HepG2 (cell line): ENCODE data around the gene NDUFAF5. TPM values are rescaled to one million over a fixed set of nuclear protein-coding genes. Genes with fewer than 3 reads are reported as not detected.
A peak's percentile ranks its signal among the peaks of the same experiment; 100 is the strongest.

Source experiments
- ATAC-seq: fragments of 200-7000 bp; cut with Tn5 transposase; 3 replicates; pipeline ENCODE4 v1.9.1; 2020; ENCODE audit warnings: mild to moderate bottlenecking, moderate library complexity
- BruUV-seq: library from RNA; stranded (reverse); fragments of 400-500 nt; replicated peaks from 2 replicates; lab custom pipeline; 2021; lab: Mats Ljungman, UMichigan
- CTCF ChIA-PET: fragments of 300-600 bp; formaldehyde crosslinking; extraction: SDS; loops from one replicate; lab custom pipeline; 2021; ENCODE audit warnings: low total read pairs, inconsistent platforms, low intra/inter-chr PET ratio; lab: Yijun Ruan, JAX
- POLR2A ChIA-PET: fragments of 350-600 bp; sonication (Branson Sonifier 250); formaldehyde crosslinking; loops from one replicate; lab custom pipeline; 2020; ENCODE audit warnings: antibody characterized with exemption, inconsistent platforms; lab: Yijun Ruan, JAX
- DNase-seq: peaks from one replicate; pipeline ENCODE4 v3.0.0-alpha.2; 2015; ENCODE audit warnings: low spot score
- FAIRE-seq: peaks from 3 replicates; lab custom pipeline; 2011; peaks lifted over from hg19 to GRCh38; lab: Jason Lieb, UNC
- H2AFZ ChIP-seq: one replicate; pipeline ENCODE4 v1.6.1; 2011; ENCODE audit warnings: low read length, inconsistent platforms
- H3K27ac ChIP-seq: fragments of 300-600 bp; 3 replicates; pipeline ENCODE4 v1.8.0; 2011; ENCODE audit warnings: mixed run types, mild to moderate bottlenecking, mixed read lengths, low read length, inconsistent platforms; ENCODE audit not compliant: insufficient read depth; ENCODE audit errors: extremely low read length
- H3K27me3 ChIP-seq, 2 experiments: fragments of 200-600 bp in 1 of 2; 2 replicates in 1 of 2; 3 replicates in 1 of 2; pipeline versions ENCODE4 v1.6.0 to v1.8.0; 2011; ENCODE audit warnings: low read length in 2 of 2, mild to moderate bottlenecking in 2 of 2, moderate library complexity in 2 of 2, inconsistent platforms in 1 of 2; ENCODE audit not compliant: insufficient read depth in 2 of 2, control insufficient read depth in 1 of 2
- H3K36me3 ChIP-seq, 2 experiments: fragments of 200-600 bp in 1 of 2; replicated peaks in 1 of 2; 2 replicates in 1 of 2; 3 replicates in 1 of 2; pipeline versions ENCODE4 v1.5.1 to v1.8.0; 2011; ENCODE audit warnings: low read length in 2 of 2, inconsistent platforms in 1 of 2; ENCODE audit not compliant: insufficient read depth in 2 of 2, control insufficient read depth in 1 of 2
- H3K4me1 ChIP-seq: 2 replicates; pipeline ENCODE4 v1.5.1; 2012; ENCODE audit warnings: low read length, inconsistent platforms; ENCODE audit not compliant: insufficient read depth
- H3K4me2 ChIP-seq: 2 replicates; pipeline ENCODE4 v1.6.0; 2011; ENCODE audit warnings: low read depth, low read length, inconsistent platforms
- H3K4me3 ChIP-seq, 3 experiments: fragments of 200-600 bp in 1 of 3; sonication (generic), shearing (Covaris generic) in 1 of 3; replicated peaks in 1 of 3; 2 replicates each; pipeline ENCODE4 v1.5.1; 2011 to 2016; ENCODE audit warnings: low read length in 3 of 3, inconsistent platforms in 2 of 3, low read depth in 2 of 3, mild to moderate bottlenecking in 2 of 3, control low read depth in 1 of 3, mixed read lengths in 1 of 3; ENCODE audit not compliant: insufficient read depth in 1 of 3
- H3K79me2 ChIP-seq: one replicate; pipeline ENCODE4 v1.6.1; 2011; ENCODE audit warnings: low read length, inconsistent platforms; ENCODE audit not compliant: insufficient read depth
- H3K9ac ChIP-seq: 2 replicates; pipeline ENCODE4 v1.6.0; 2011; ENCODE audit warnings: mild to moderate bottlenecking, low read depth, low read length, inconsistent platforms; ENCODE audit not compliant: insufficient read depth
- H3K9me3 ChIP-seq: 2 replicates; pipeline ENCODE4 v1.5.1; 2012; ENCODE audit warnings: mild to moderate bottlenecking, low read length
- H4K20me1 ChIP-seq: 2 replicates; pipeline ENCODE4 v1.6.0; 2011; ENCODE audit warnings: inconsistent platforms, mild to moderate bottlenecking, low read length, moderate library complexity; ENCODE audit not compliant: insufficient read depth
- ATF6 ChIP-seq: sonication (generic); formaldehyde crosslinking; conservative IDR thresholded peaks from 2 replicates; pipeline ENCODE4 v1.4.0; 2020; ENCODE audit warnings: missing genetic modification reagents
- ISL2 ChIP-seq: sonication (generic); formaldehyde crosslinking; IDR thresholded peaks from 2 replicates; pipeline ENCODE4 v1.5.0; 2020; ENCODE audit warnings: missing genetic modification reagents
- MAFF ChIP-seq: IDR thresholded peaks from 2 replicates; pipeline ENCODE4 v1.6.1; 2011; ENCODE audit warnings: low read depth, low read length, improper control_type of control experiment
- MAFK ChIP-seq, 2 experiments: IDR thresholded peaks in 1 of 2; conservative IDR thresholded peaks in 1 of 2; 2 replicates each; pipeline ENCODE4 v1.6.1; 2011; ENCODE audit warnings: improper control_type of control experiment in 2 of 2, low read length in 2 of 2
- MAX ChIP-seq: IDR thresholded peaks from 2 replicates; pipeline ENCODE4 v1.6.1; 2012; ENCODE audit warnings: inconsistent platforms
- MLX ChIP-seq: IDR thresholded peaks from 2 replicates; pipeline ENCODE4 v1.6.1; 2016
- NFE2L2 ChIP-seq: fragments of 150-350 bp; IDR thresholded peaks from 2 replicates; pipeline ENCODE4 v1.6.1; 2014; ENCODE audit warnings: low read length
- NR2F2 ChIP-seq: IDR thresholded peaks from 2 replicates; pipeline ENCODE4 v1.6.1; 2012; ENCODE audit warnings: low read depth, inconsistent platforms, borderline replicate concordance
- NR3C1 ChIP-seq: sonication (generic); formaldehyde crosslinking; IDR thresholded peaks from 2 replicates; pipeline ENCODE4 v1.4.0; 2020; ENCODE audit warnings: missing genetic modification reagents
- POLR2AphosphoS5 ChIP-seq: IDR thresholded peaks from 2 replicates; pipeline ENCODE4 v1.6.1; 2012; ENCODE audit warnings: low read depth, low read length
- ZBTB8A ChIP-seq: sonication (generic); formaldehyde crosslinking; IDR thresholded peaks from 2 replicates; pipeline ENCODE4 v1.4.0; 2020; ENCODE audit warnings: mild to moderate bottlenecking, low read depth, missing genetic modification reagents, borderline replicate concordance
- ZMAT3 ChIP-seq: sonication (generic); formaldehyde crosslinking; conservative IDR thresholded peaks from 2 replicates; pipeline ENCODE4 v1.7.0; 2021; ENCODE audit warnings: missing genetic modification reagents
- ZNF282 ChIP-seq: fragments of 450-650 bp; IDR thresholded peaks from 2 replicates; pipeline ENCODE4 v1.6.1; 2018; ENCODE audit not compliant: partially characterized antibody
- ZNF33B ChIP-seq: sonication (generic); formaldehyde crosslinking; IDR thresholded peaks from 2 replicates; pipeline ENCODE4 v1.5.1; 2020; ENCODE audit warnings: mild to moderate bottlenecking, missing genetic modification reagents
- ZNF496 ChIP-seq: sonication (generic); formaldehyde crosslinking; IDR thresholded peaks from 2 replicates; pipeline ENCODE4 v1.8.1; 2023; ENCODE audit warnings: mild to moderate bottlenecking, moderate library complexity, missing genetic modification reagents; ENCODE audit not compliant: insufficient replicate concordance
- ZNF512B ChIP-seq: sonication (generic); formaldehyde crosslinking; IDR thresholded peaks from 2 replicates; pipeline ENCODE4 v1.5.1; 2020; ENCODE audit warnings: missing genetic modification reagents, mild to moderate bottlenecking, borderline replicate concordance
- ZNF83 ChIP-seq: sonication (generic); formaldehyde crosslinking; IDR thresholded peaks from 2 replicates; pipeline ENCODE4 v1.4.0; 2020; ENCODE audit warnings: missing genetic modification reagents, mild to moderate bottlenecking, borderline replicate concordance
- WGBS: methylation state at CpG from one replicate; pipeline ENCODE4 v1.1.6; 2017; ENCODE audit warnings: low lambda C conversion rate; 5-methylcytosine and 5-hydroxymethylcytosine counted together
- in situ Hi-C: cut with HindIII; loops from 2 replicates; pipeline ENCODE4 v1.10.0; 2017; ENCODE audit warnings: low pct_unique_long_range_greater_than_20kb; ENCODE audit not compliant: extremely low pct_ligation_motif_present
- intact Hi-C: fragments of 100-400 bp; cut with micrococcal nuclease; formaldehyde crosslinking; loops from one replicate; pipeline ENCODE4 v1.10.0; 2022; ENCODE audit not compliant: unreplicated experiment
- polyA plus RNA-seq, 8 experiments: library from polyadenylated mRNA; depleted of rRNA in 3 of 8; stranded (reverse) in 7 of 8; unstranded in 1 of 8; fragments of >200 nt; fragmentation: Illumina TruSeq in 4 of 8; extraction: Trizol in 4 of 8; gene quantifications; 2 replicates each; pipeline versions ENCODE4 v1.2.1 to v1.2.3, GENCODE V29; 2011 to 2016; ENCODE audit warnings: low read depth in 4 of 8, missing spikeins in 1 of 8, mixed read lengths in 1 of 8; ENCODE audit not compliant: insufficient read depth in 1 of 8
- total RNA-seq, 5 experiments: library from RNA; depleted of rRNA; stranded (reverse); fragments of >200 nt; fragmentation: Illumina TruSeq; extraction: Trizol; gene quantifications; 2 replicates each; pipeline ENCODE4 v1.2.3, GENCODE V29; 2016; ENCODE audit warnings: low read depth in 1 of 5

The NDUFAF5 gene
- total and polyA plus RNA-seq, 2 of the 13 experiments (the other 11 are each of a cell fraction or from before 2014, with no cell fraction given), result 23.1 to 66.7 TPM

- Histone ChIP-seq H3K4me3 (no peak overlapping the region), H3K27ac (no peak overlapping the region), H3K27me3 (no peaks in the 10 kb centered on the region), H3K4me1 (no peaks in the 10 kb centered on the region), H3K4me2 (no peak overlapping the region), H4K20me1 (no peaks in the 10 kb centered on the region), H2AFZ (no peak overlapping the region), H3K9ac (no peak overlapping the region), H3K36me3 (peaks cover 24 to 58% of the 10 kb centered on the region in 2 experiments), H3K9me3 (no peaks in the 10 kb centered on the region), H3K79me2 (no peaks in the 10 kb centered on the region)
- FAIRE-seq (no peak), DNase-seq (no peak), ATAC-seq (peak; percentile 47)
- POLR2A ChIA-PET, result interaction anchor here (1.1 kb wide), 1 partner anchor 9 kb away, joined by 3 read pairs; no protein-coding TSS in a partner anchor
- WGBS, result 93% methylated on average over 2 of the region's 2 CpGs
- BruUV-seq, result no TSS peak
- intact Hi-C loops, result no loop called here
- CTCF ChIA-PET, result no interaction called here
- in situ Hi-C loops, result no loop called here
- TF ChIP-seq ATF6 (no peak), POLR2AphosphoS5 (0 out of 2 replicates have a peak, but pooled peaks have one; percentile 22), MAFF (peak; percentile 47; the same call in 1 of the 2 replicates), ZNF512B (no peak), ZMAT3 (no peak), ZNF33B (CRISPR knock-in tag) (no peak), NFE2L2 (no peak), ZNF496 (CRISPR knock-in tag) (no peak), ZNF282 (no peak), MLX (CRISPR knock-in tag) (no peak), ISL2 (CRISPR knock-in tag) (no peak), ZNF83 (CRISPR knock-in tag) (no peak), NR3C1 (CRISPR knock-in tag) (no peak), ZBTB8A (CRISPR knock-in tag) (no peak), NR2F2 (no peak), MAFK (conservative IDR thresholded peaks at IDR 0.05 in 1 of 2, IDR thresholded peaks at IDR 0.05 in 1 of 2; ENCODE audit: low read length in 2 of 2) (peak; percentile 54 to 65; a peak in 3 of 4 replicates), MAX (no peak)
Measured at GRCh38 chr20:13753436-13754036, 31.3 kb upstream of the NDUFAF5 start.
